MM.1S (cell line): ENCODE results near the gene FAM180A.

Source experiments
- DNase-seq: peaks from one replicate; pipeline ENCODE4 v3.0.0-alpha.2; 2015
- H2AFZ ChIP-seq: fragments of 300-600 bp; sonication (generic); 2 replicates; pipeline ENCODE4 v1.6.0; 2016; ENCODE audit warnings: antibody characterized with exemption, low read length
- H3F3A ChIP-seq: fragments of 300-600 bp; sonication (generic); 2 replicates; pipeline ENCODE4 v1.6.1; 2016; ENCODE audit warnings: mild to moderate bottlenecking, antibody characterized with exemption, low read length, moderate library complexity, mixed read lengths; ENCODE audit not compliant: insufficient read depth
- H3K27ac ChIP-seq: fragments of 300-600 bp; sonication (generic); 2 replicates; pipeline ENCODE4 v1.5.1; 2016; ENCODE audit warnings: mild to moderate bottlenecking, low read length
- H3K27me3 ChIP-seq: fragments of 300-600 bp; sonication (generic); replicated peaks from 2 replicates; pipeline ENCODE4 v1.6.0; 2016; ENCODE audit warnings: low read length; ENCODE audit not compliant: insufficient read depth
- H3K36me3 ChIP-seq: fragments of 300-600 bp; sonication (generic); replicated peaks from 2 replicates; pipeline ENCODE4 v1.6.1; 2016; ENCODE audit warnings: mild to moderate bottlenecking, low read length, mixed read lengths; ENCODE audit not compliant: insufficient read depth
- H3K4me1 ChIP-seq: fragments of 300-600 bp; sonication (generic); 2 replicates; pipeline ENCODE4 v1.6.1; 2016; ENCODE audit warnings: low read length, mixed read lengths
- H3K4me2 ChIP-seq: fragments of 300-600 bp; sonication (generic); 2 replicates; pipeline ENCODE4 v1.6.0; 2016; ENCODE audit warnings: low read depth, low read length
- H3K4me3 ChIP-seq: fragments of 300-600 bp; sonication (generic); 2 replicates; pipeline ENCODE4 v1.5.1; 2016; ENCODE audit warnings: low read length, mixed read lengths
- H3K79me2 ChIP-seq: fragments of 300-600 bp; sonication (generic); 2 replicates; pipeline ENCODE4 v1.6.1; 2016; ENCODE audit warnings: mixed run types, low read length, mixed read lengths
- H3K9ac ChIP-seq: fragments of 300-600 bp; sonication (generic); 2 replicates; pipeline ENCODE4 v1.6.1; 2016; ENCODE audit warnings: low read length, mixed read lengths
- H3K9me2 ChIP-seq: fragments of 300-600 bp; sonication (generic); replicated peaks from 2 replicates; pipeline ENCODE4 v1.6.1; 2016; ENCODE audit warnings: mild to moderate bottlenecking, low read length, mixed read lengths; ENCODE audit not compliant: insufficient read depth
- H3K9me3 ChIP-seq: fragments of 300-600 bp; sonication (generic); replicated peaks from 2 replicates; pipeline ENCODE4 v1.6.1; 2016; ENCODE audit warnings: mild to moderate bottlenecking, low read length, mixed read lengths; ENCODE audit not compliant: insufficient read depth
- H4K20me1 ChIP-seq: fragments of 300-600 bp; sonication (generic); 2 replicates; pipeline ENCODE4 v1.6.1; 2016; ENCODE audit warnings: mild to moderate bottlenecking, low read length, moderate library complexity, mixed read lengths; ENCODE audit not compliant: insufficient read depth
- EZH2 ChIP-seq: fragments of 300-600 bp; sonication (generic); optimal IDR thresholded peaks from 2 replicates; pipeline ENCODE3; 2017; ENCODE audit warnings: low read depth, mild to moderate bottlenecking, antibody characterized with exemption, low read length, mixed read lengths
- EZH2phosphoT487 ChIP-seq: fragments of 300-600 bp; sonication (generic); IDR thresholded peaks from 2 replicates; pipeline ENCODE4 v1.6.1; 2018; ENCODE audit warnings: antibody characterized with exemption, low read length
- TF ChIP-seq, protein P1 (sequence below): fragments of 300-600 bp; sonication (generic); IDR thresholded peaks from 2 replicates; pipeline ENCODE4 v1.5.1; 2016; ENCODE audit warnings: antibody characterized with exemption, low read length, mixed read lengths

Gene FAM180A

DNA sequence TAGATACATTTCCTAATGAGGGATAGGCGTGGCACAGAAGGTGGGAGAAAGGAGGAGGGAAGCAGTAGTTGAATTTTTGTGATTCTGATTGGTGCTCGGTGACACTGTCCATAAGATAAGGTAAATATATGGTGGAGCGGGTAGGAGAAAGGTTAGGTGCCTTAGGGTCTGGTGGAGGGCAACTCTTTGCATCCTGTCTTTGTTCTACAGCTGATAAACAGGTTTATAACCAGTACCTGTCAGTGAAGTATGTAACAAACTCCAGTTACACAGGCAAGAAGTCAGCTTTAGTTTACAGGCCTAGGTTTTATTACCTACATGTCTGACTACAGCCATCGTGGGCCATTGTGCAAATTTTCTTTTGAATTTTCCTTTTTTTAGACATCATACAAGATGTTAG, 10.9 kb upstream of the FAM180A start:
- TF ChIP-seq EZH2phosphoT487 (no peak), EZH2 (no peak)
- TF ChIP-seq, protein P1, sequence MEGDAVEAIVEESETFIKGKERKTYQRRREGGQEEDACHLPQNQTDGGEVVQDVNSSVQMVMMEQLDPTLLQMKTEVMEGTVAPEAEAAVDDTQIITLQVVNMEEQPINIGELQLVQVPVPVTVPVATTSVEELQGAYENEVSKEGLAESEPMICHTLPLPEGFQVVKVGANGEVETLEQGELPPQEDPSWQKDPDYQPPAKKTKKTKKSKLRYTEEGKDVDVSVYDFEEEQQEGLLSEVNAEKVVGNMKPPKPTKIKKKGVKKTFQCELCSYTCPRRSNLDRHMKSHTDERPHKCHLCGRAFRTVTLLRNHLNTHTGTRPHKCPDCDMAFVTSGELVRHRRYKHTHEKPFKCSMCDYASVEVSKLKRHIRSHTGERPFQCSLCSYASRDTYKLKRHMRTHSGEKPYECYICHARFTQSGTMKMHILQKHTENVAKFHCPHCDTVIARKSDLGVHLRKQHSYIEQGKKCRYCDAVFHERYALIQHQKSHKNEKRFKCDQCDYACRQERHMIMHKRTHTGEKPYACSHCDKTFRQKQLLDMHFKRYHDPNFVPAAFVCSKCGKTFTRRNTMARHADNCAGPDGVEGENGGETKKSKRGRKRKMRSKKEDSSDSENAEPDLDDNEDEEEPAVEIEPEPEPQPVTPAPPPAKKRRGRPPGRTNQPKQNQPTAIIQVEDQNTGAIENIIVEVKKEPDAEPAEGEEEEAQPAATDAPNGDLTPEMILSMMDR = no peak
- Histone ChIP-seq H3K4me2 (no peak overlapping the region), H3K79me2 (no peaks in the 10 kb centered on the region), H3K9me2 (no peaks in the 10 kb centered on the region), H3K27me3 (no peaks in the 10 kb centered on the region), H3K27ac (no peak overlapping the region), H3K9me3 (no peaks in the 10 kb centered on the region), H3F3A (no peaks in the 10 kb centered on the region), H3K4me1 (no peaks in the 10 kb centered on the region), H3K36me3 (no peaks in the 10 kb centered on the region), H3K9ac (no peak overlapping the region), H2AFZ (no peak overlapping the region), H3K4me3 (no peak overlapping the region), H4K20me1 (no peaks in the 10 kb centered on the region)
- DNase-seq = no peak

DNA sequence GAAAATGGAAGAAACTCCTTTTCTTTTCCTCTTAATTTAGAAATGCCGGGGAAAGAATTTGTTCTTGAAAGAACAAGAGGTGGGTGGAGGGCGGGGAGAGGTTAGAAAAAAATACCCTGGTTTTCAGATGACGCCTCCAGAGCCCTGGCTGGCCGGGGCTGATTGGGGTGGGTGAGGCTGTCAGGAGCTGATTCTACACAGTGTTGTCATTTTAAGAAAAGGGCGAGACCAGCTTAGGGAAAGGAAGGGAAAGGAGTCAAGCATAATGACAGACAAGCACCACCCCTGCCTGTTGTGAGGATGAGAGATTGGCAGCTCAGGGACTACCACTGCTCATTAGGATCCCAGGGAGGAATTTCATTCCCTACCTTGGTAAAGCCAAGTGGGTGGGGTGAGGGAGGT, 9.9 kb upstream of the FAM180A start:
- Histone ChIP-seq H3K4me3 (no peak overlapping the region), H3K4me2 (no peak overlapping the region), H4K20me1 (no peaks in the 10 kb centered on the region), H3K27ac (no peak overlapping the region), H3F3A (no peaks in the 10 kb centered on the region), H3K9me2 (no peaks in the 10 kb centered on the region), H3K9ac (no peak overlapping the region), H3K79me2 (no peaks in the 10 kb centered on the region), H3K36me3 (no peaks in the 10 kb centered on the region), H3K4me1 (no peaks in the 10 kb centered on the region), H2AFZ (no peak overlapping the region), H3K27me3 (no peaks in the 10 kb centered on the region), H3K9me3 (no peaks in the 10 kb centered on the region)
- no peak for DNase-seq
- TF ChIP-seq, protein P1 = no peak
- no peak for TF ChIP-seq EZH2
- TF ChIP-seq EZH2phosphoT487 = no peak

DNA sequence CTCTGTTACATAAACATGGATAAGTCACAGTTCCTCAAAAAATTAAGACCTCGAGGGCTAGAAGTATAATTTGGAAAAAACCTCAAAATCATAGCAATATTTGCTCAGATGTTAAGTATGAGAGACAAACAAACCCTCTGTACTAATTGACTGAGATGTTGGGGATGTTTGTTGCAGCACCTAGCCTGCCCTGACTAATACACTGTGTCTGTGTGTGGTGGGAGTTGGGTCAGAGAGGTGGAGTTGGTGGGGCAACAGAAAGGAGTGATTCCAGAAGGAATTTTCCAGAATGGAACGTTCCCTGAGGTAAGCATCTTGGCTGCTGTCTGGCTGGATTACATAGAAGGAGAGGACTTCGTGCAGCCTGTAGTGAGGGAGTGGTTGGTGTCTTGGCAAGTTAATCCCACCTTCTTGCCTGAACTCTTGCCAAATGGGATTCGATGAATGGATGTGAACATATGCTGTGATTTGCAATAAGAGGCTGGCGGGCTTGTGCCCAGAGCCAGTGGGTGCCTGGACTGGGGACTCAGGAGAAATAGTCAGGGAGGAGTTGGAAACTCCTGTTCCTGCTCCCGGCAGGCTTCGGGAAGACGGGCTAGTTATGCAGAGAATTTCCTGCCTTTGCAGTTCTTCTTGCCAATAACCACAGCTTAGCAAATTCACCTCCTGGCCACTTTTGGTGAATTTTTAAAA, 9.3 kb upstream of the FAM180A start:
- Histone ChIP-seq H3F3A (no peaks in the 10 kb centered on the region), H2AFZ (no peak overlapping the region), H3K9ac (no peak overlapping the region), H3K9me3 (no peaks in the 10 kb centered on the region), H4K20me1 (no peaks in the 10 kb centered on the region), H3K4me2 (no peak overlapping the region), H3K4me3 (no peak overlapping the region), H3K27me3 (no peaks in the 10 kb centered on the region), H3K4me1 (no peaks in the 10 kb centered on the region), H3K9me2 (no peaks in the 10 kb centered on the region), H3K36me3 (no peaks in the 10 kb centered on the region), H3K27ac (no peak overlapping the region), H3K79me2 (no peaks in the 10 kb centered on the region)
- TF ChIP-seq, protein P1 = no peak
- TF ChIP-seq EZH2phosphoT487 (no peak), EZH2 (no peak)
- DNase-seq = no peak
